Left ventricle myocardium superior (tissue), 1 donor: Measurements from ENCODE around the gene BANP. TPM values are rescaled to one million over a fixed set of nuclear protein-coding genes. Genes with fewer than 3 reads are reported as not detected.
"Not testable (repeated sequence)": the region's sequence is repeated elsewhere in the genome, so short reads cannot be mapped to it uniquely, and the experiment has no call there.

Experiments
- ATAC-seq: fragments of 200-7000 bp; cut with Tn5 transposase; one replicate; pipeline ENCODE4 v1.9.1; 2020; ENCODE audit warnings: mild to moderate bottlenecking, moderate library complexity
- DNase-seq: peaks from one replicate; pipeline ENCODE4 v3.0.0-alpha.2; 2020
- intact Hi-C: fragments of 100-400 bp; cut with micrococcal nuclease; formaldehyde crosslinking; loops from one replicate; pipeline ENCODE4 v1.11.0; 2022
- long read RNA-seq: library from polyadenylated mRNA; unstranded; transcript quantifications from one replicate; pipeline ENCODE4 v2.0.0, GENCODE V29; 2021
- total RNA-seq: library from RNA; stranded (reverse); fragmentation: NEBNext Ultra II Directional; extraction: Animal tissue kit (Norgen Biotek cat#: 25700); gene quantifications from one replicate; pipeline ENCODE4 v1.2.1, GENCODE V29; 2021
- donor health status: DM: no; HTN: yes; CAD: no; lungs with severe emphysema.

The BANP gene
- total RNA-seq = 15.5 TPM
- long read RNA-seq, transcript BANP-202 (12 exons, 2,164 nt) = major isoform, 8 of 41 reads
- long read RNA-seq, partial matches to known transcripts = 6 of 41 reads
- long read RNA-seq, other reads (novel, unspliced or antisense) = 25 of 41 reads

GRCh38 chr16:87950765-87951551 lies at the start of gene BANP:
Gene BANP, plus strand, starts transcription at chr16:87951434. Its CDS starts 23,682 bp downstream, at chr16:87975116.
- peak; percentile 95 for ATAC-seq
- peak; percentile 98 for DNase-seq
- intact Hi-C loops = no loop called here

- ATAC-seq, DNase-seq, intact Hi-C loops: not testable (repeated sequence)
Measured at GRCh38 chr16:87904963-87905362, 46.3 kb upstream of the BANP start.

GRCh38 chr16:87905521-87905920 lies 45.7 kb upstream of the BANP start:
- ATAC-seq, intact Hi-C loops, DNase-seq: not testable (repeated sequence)

GRCh38 chr16:87908101-87908500 lies 43.1 kb upstream of the BANP start:
- DNase-seq, intact Hi-C loops, ATAC-seq: not testable (repeated sequence)

GRCh38 chr16:87909203-87909935 lies 41.9 kb upstream of the BANP start:
- peak; percentile 83 for DNase-seq
- ATAC-seq = peak; percentile 39
- intact Hi-C loops = not testable (repeated sequence)

GRCh38 chr16:87911106-87911763 lies 40.0 kb upstream of the BANP start:
- intact Hi-C loops = not testable (repeated sequence)
- ATAC-seq (peak; percentile 93), DNase-seq (peak; percentile 89)

GRCh38 chr16:87912691-87913090 lies 38.5 kb upstream of the BANP start:
- intact Hi-C loops, DNase-seq, ATAC-seq: not testable (repeated sequence)

GRCh38 chr16:87914021-87914725 lies 37.1 kb upstream of the BANP start:
- intact Hi-C loops, DNase-seq, ATAC-seq: not testable (repeated sequence)

- ATAC-seq = no peak
Measured at GRCh38 chr16:87914812-87915211, 36.4 kb upstream of the BANP start.

GRCh38 chr16:87917503-87917902 lies 33.7 kb upstream of the BANP start:
- ATAC-seq (no peak), DNase-seq (no peak)
- intact Hi-C loops = no loop called here

More at GRCh38 chr16:87914812-87915211, 36.4 kb upstream of the BANP start:
- intact Hi-C loops = no loop called here
- no peak for DNase-seq

GRCh38 chr16:87918338-87918737 lies 32.9 kb upstream of the BANP start:
- ATAC-seq (no peak), DNase-seq (no peak)
- intact Hi-C loops = no loop called here

GRCh38 chr16:87918866-87919680 lies 32.2 kb upstream of the BANP start:
- ATAC-seq = peak; percentile 59

GRCh38 chr16:87919681-87919994 lies 31.6 kb upstream of the BANP start:
- intact Hi-C loops = no loop called here
- ATAC-seq (no peak), DNase-seq (no peak)

More at GRCh38 chr16:87918866-87919680, 32.2 kb upstream of the BANP start:
- intact Hi-C loops = no loop called here
- peak; percentile 72 for DNase-seq

- intact Hi-C loops = no loop called here
- DNase-seq = no peak
- ATAC-seq = no peak
Measured at GRCh38 chr16:87921236-87921773, 29.9 kb upstream of the BANP start.

- intact Hi-C loops = no loop called here
- peak; percentile 75 for ATAC-seq
- DNase-seq = peak; percentile 74
Measured at GRCh38 chr16:87922250-87922871, 28.9 kb upstream of the BANP start.

- DNase-seq (no peak), ATAC-seq (no peak)
- intact Hi-C loops = no loop called here
Measured at GRCh38 chr16:87924041-87924810, 27.0 kb upstream of the BANP start.
